K562 (cell line): ENCODE data around the gene BNC2. TPM values are rescaled to one million over a fixed set of nuclear protein-coding genes. Genes with fewer than 3 reads are reported as not detected.

Source experiments
- ATAC-seq: fragments of 200-7000 bp; cut with Tn5 transposase; 3 replicates; pipeline ENCODE4 v1.9.1; 2020; ENCODE audit warnings: moderate library complexity
- BruUV-seq: library from RNA; stranded (reverse); fragments of 400-500 nt; replicated peaks from 2 replicates; lab custom pipeline; 2021; lab: Mats Ljungman, UMichigan
- CTCF ChIA-PET: fragments of 300-600 bp; formaldehyde crosslinking; extraction: SDS; loops from one replicate; lab custom pipeline; 2021; ENCODE audit warnings: low intra/inter-chr PET ratio; lab: Yijun Ruan, JAX
- POLR2A ChIA-PET: fragments of 300-600, 350-650 bp; sonication (Branson Sonifier 250); formaldehyde crosslinking; extraction: SDS; loops from one replicate; lab custom pipeline; 2021; ENCODE audit warnings: antibody characterized with exemption, inconsistent platforms; lab: Yijun Ruan, JAX
- DNase-seq, 4 experiments: peaks; one replicate each; pipeline versions ENCODE4 v3.0.0 to v3.0.0-alpha.2; 2011 to 2018; ENCODE audit warnings: low spot score in 3 of 4, mixed read lengths in 3 of 4; ENCODE audit errors: extremely low read depth in 1 of 4
- FAIRE-seq: peaks from 2 replicates; lab custom pipeline; 2011; peaks lifted over from hg19 to GRCh38; lab: Jason Lieb, UNC
- H2AFZ ChIP-seq: 2 replicates; pipeline ENCODE4 v1.6.0; 2011; ENCODE audit warnings: low read depth, low read length, control low read depth, inconsistent platforms
- H3K27ac ChIP-seq: fragments of 200-600 bp; 3 replicates; pipeline ENCODE4 v1.8.0; 2011; ENCODE audit warnings: low read depth, mild to moderate bottlenecking, control low read depth, inconsistent platforms, low read length, moderate library complexity, mixed read lengths; ENCODE audit errors: extremely low read depth
- H3K27me3 ChIP-seq, 2 experiments: fragments of 300-600 bp in 1 of 2; 2 replicates in 1 of 2; 3 replicates in 1 of 2; pipeline versions ENCODE4 v1.6.0 to v1.8.0; 2011; ENCODE audit warnings: inconsistent platforms in 2 of 2, low read length in 2 of 2, mild to moderate bottlenecking in 1 of 2, mixed read lengths in 1 of 2, moderate library complexity in 1 of 2; ENCODE audit not compliant: control insufficient read depth in 2 of 2, insufficient read depth in 2 of 2
- H3K36me3 ChIP-seq: fragments of 300-600 bp; 3 replicates; pipeline ENCODE4 v1.8.0; 2011; ENCODE audit warnings: mild to moderate bottlenecking, low read length, inconsistent platforms; ENCODE audit not compliant: control insufficient read depth, insufficient read depth
- H3K4me1 ChIP-seq, 2 experiments: fragments of 200-600 bp in 1 of 2; replicated peaks in 1 of 2; 2 replicates in 1 of 2; 3 replicates in 1 of 2; pipeline versions ENCODE4 v1.5.1 to v1.8.0; 2011; ENCODE audit warnings: inconsistent platforms in 2 of 2, low read length in 2 of 2, mild to moderate bottlenecking in 1 of 2, mixed read lengths in 1 of 2, moderate library complexity in 1 of 2; ENCODE audit not compliant: control insufficient read depth in 2 of 2, insufficient read depth in 2 of 2
- H3K4me2 ChIP-seq: 2 replicates; pipeline ENCODE4 v1.6.1; 2011; ENCODE audit warnings: low read length, control low read depth, inconsistent platforms, mixed read lengths; ENCODE audit not compliant: insufficient read depth
- H3K4me3 ChIP-seq: fragments of 200-600 bp; sonication (generic), shearing (Covaris generic); 2 replicates; pipeline ENCODE4 v1.5.1; 2016; ENCODE audit warnings: control low read depth, inconsistent platforms
- H3K79me2 ChIP-seq: fragments of 200-600 bp; 3 replicates; pipeline ENCODE4 v1.8.0; 2011; ENCODE audit warnings: low read length, inconsistent platforms; ENCODE audit not compliant: control insufficient read depth, insufficient read depth
- H3K9ac ChIP-seq, 2 experiments: 2 replicates each; pipeline versions ENCODE4 v1.6.0 to v1.6.1; 2011; ENCODE audit warnings: low read depth in 2 of 2, low read length in 2 of 2, control low read depth in 1 of 2, inconsistent platforms in 1 of 2, mild to moderate bottlenecking in 1 of 2, mixed read lengths in 1 of 2; ENCODE audit not compliant: insufficient read depth in 1 of 2
- H3K9me1 ChIP-seq: one replicate; pipeline ENCODE4 v1.6.0; 2011; ENCODE audit warnings: inconsistent platforms, mild to moderate bottlenecking, low read length, moderate library complexity; ENCODE audit not compliant: control insufficient read depth, insufficient read depth
- H3K9me3 ChIP-seq: replicated peaks from 2 replicates; pipeline ENCODE4 v1.5.1; 2011; ENCODE audit warnings: low read depth, low read length, inconsistent platforms; ENCODE audit not compliant: control insufficient read depth, insufficient read depth
- H4K20me1 ChIP-seq: replicated peaks from 2 replicates; pipeline ENCODE4 v1.6.1; 2011; ENCODE audit warnings: low read length, inconsistent platforms, mixed read lengths; ENCODE audit not compliant: control insufficient read depth, insufficient read depth
- CAMTA2 ChIP-seq: fragments of 250-450 bp; sonication (Bioruptor Pico); conservative IDR thresholded peaks from 2 replicates; pipeline ENCODE4 v1.5.1; 2022
- HCFC1 ChIP-seq: IDR thresholded peaks from 2 replicates; pipeline ENCODE4 v1.6.1; 2012; ENCODE audit warnings: low read depth, low read length, improper control_type of control experiment
- SIN3B ChIP-seq: fragments of 450-650 bp; IDR thresholded peaks from 2 replicates; pipeline ENCODE4 v1.6.1; 2017; ENCODE audit warnings: low read depth, mild to moderate bottlenecking, moderate library complexity
- WGBS: fragments of 100-300 bp; shearing (Covaris generic); methylation state at CpG from one replicate; pipeline ENCODE4 v1.1.6; 2016; ENCODE audit warnings: low coverage, mixed read lengths; ENCODE audit not compliant: insufficient coverage; ENCODE audit errors: missing lambda C conversion rate; 5-methylcytosine and 5-hydroxymethylcytosine counted together
- in situ Hi-C: fragments of 300-500 bp; cut with MboI; formaldehyde crosslinking; loops from 4 replicates; pipeline ENCODE4 v1.15.0; 2018; ENCODE audit warnings: inconsistent platforms, mixed read lengths
- intact Hi-C: fragments of 100-400 bp; cut with micrococcal nuclease; formaldehyde crosslinking; loops from 2 replicates; pipeline ENCODE4 v1.14.2; 2022
- polyA plus RNA-seq, 8 experiments: library from polyadenylated mRNA; depleted of rRNA in 4 of 8; stranded (reverse) in 5 of 8; unstranded in 3 of 8; fragments of >200 nt; fragmentation: Nextera tagmentation in 2 of 8; fragmentation: Illumina TruSeq in 1 of 8; extraction: Ambion mirVana in 2 of 8; extraction: Trizol in 1 of 8; gene quantifications; 2 replicates each; pipeline versions ENCODE4 v1.2.1 to v1.2.3, GENCODE V29; 2011 to 2014; ENCODE audit warnings: inconsistent platforms in 1 of 8, missing spikeins in 1 of 8
- total RNA-seq, 7 experiments: library from RNA; depleted of rRNA in 6 of 7; stranded (reverse); fragments of >200 nt in 6 of 7; fragmentation: Illumina TruSeq in 2 of 7; extraction: Trizol in 2 of 7; gene quantifications; 2 replicates each; pipeline versions ENCODE4 v1.2.1 to v1.2.3, GENCODE V29; 2011 to 2021; ENCODE audit warnings: low replicate concordance in 1 of 7

BNC2 gene
- total and polyA plus RNA-seq, 9 of the 15 experiments (the other 6 are each of a cell fraction or from before 2014, with no cell fraction given), result not detected

GRCh38 chr9:16602494-16602893, 268.0 kb downstream of the BNC2 start:
- no peak overlapping the region for H3K4me3 ChIP-seq
- ChIA-PET CTCF (no interaction called here), POLR2A (no interaction called here)
- no peak for FAIRE-seq
- no peaks in the 10 kb centered on the region for H3K9me1 ChIP-seq
- no peak for ATAC-seq
- H3K9me3 ChIP-seq, result no peaks in the 10 kb centered on the region
- H3K4me1 ChIP-seq, result no peaks in the 10 kb centered on the region
- BruUV-seq, result no TSS peak
- H3K36me3 ChIP-seq, result no peaks in the 10 kb centered on the region
- intact Hi-C loops, result no loop called here
- H3K9ac ChIP-seq, result no peak overlapping the region
- 0% methylated on average over 2 of the region's 2 CpGs for WGBS
- no peaks in the 10 kb centered on the region for H4K20me1 ChIP-seq
- in situ Hi-C loops, result no loop called here
- no peaks in the 10 kb centered on the region for H3K27me3 ChIP-seq
- H3K4me2 ChIP-seq, result no peak overlapping the region
- no peak for DNase-seq
- TF ChIP-seq CAMTA2 (CRISPR knock-in tag), result no peak
- no peak overlapping the region for H3K27ac ChIP-seq
- no peak overlapping the region for H2AFZ ChIP-seq
- H3K79me2 ChIP-seq, result no peaks in the 10 kb centered on the region

GRCh38 chr9:16601991-16602390, 268.5 kb downstream of the BNC2 start:
- ATAC-seq, result no peak
- in situ Hi-C loops, result no loop called here
- no TSS peak for BruUV-seq

More at GRCh38 chr9:16601991-16602390, 268.5 kb downstream of the BNC2 start:
- H3K9me3 ChIP-seq, result no peaks in the 10 kb centered on the region
- H3K27me3 ChIP-seq, result no peaks in the 10 kb centered on the region
- CTCF ChIA-PET, result no interaction called here
- no peaks in the 10 kb centered on the region for H3K79me2 ChIP-seq
- H3K36me3 ChIP-seq, result no peaks in the 10 kb centered on the region
- no peak for TF ChIP-seq SIN3B
- no peak for TF ChIP-seq HCFC1
- H3K27ac ChIP-seq, result no peak overlapping the region
- no peak for FAIRE-seq
- POLR2A ChIA-PET, result no interaction called here
- H3K4me2 ChIP-seq, result no peak overlapping the region
- H2AFZ ChIP-seq, result no peak overlapping the region
- H4K20me1 ChIP-seq, result no peaks in the 10 kb centered on the region
- intact Hi-C loops, result no loop called here
- H3K9me1 ChIP-seq, result no peaks in the 10 kb centered on the region
- no peaks in the 10 kb centered on the region for H3K4me1 ChIP-seq
- H3K9ac ChIP-seq, result no peak overlapping the region
- no peak for DNase-seq
- H3K4me3 ChIP-seq, result no peak overlapping the region
